ENCODE data around the gene SNRNP200.

- no peak for TF ChIP-seq CTCF (IDR thresholded peaks at IDR 0.05)
- TF ChIP-seq ZFP36 (IDR thresholded peaks at IDR 0.05; ENCODE audit: borderline replicate concordance, partially characterized antibody), result no peak
- TF ChIP-seq MAX (IDR thresholded peaks at IDR 0.05), result no peak
- TF ChIP-seq RAD21 (conservative IDR thresholded peaks at IDR 0.05 in 1 of 2, IDR thresholded peaks at IDR 0.05 in 1 of 2), result no peak
- no peak for TF ChIP-seq BCL3 (IDR thresholded peaks at IDR 0.05)
- no peak for TF ChIP-seq RCOR1 (IDR thresholded peaks at IDR 0.05; ENCODE audit: low read depth, low read length)
- no peak for TF ChIP-seq POLR2A (IDR thresholded peaks at IDR 0.05; ENCODE audit: low read length)
- no peak for TF ChIP-seq NFE2L2 (conservative IDR thresholded peaks at IDR 0.05; ENCODE audit: low read length)
- TF ChIP-seq PHF8 (IDR thresholded peaks at IDR 0.05; ENCODE audit: borderline replicate concordance, low read depth), result no peak
- no peak for TF ChIP-seq NPAS2 (CRISPR knock-in tag; IDR thresholded peaks at IDR 0.05; ENCODE audit: borderline replicate concordance)
- TF ChIP-seq CEBPB (IDR thresholded peaks at IDR 0.05), result no peak
Measured at GRCh38 chr2:96291751-96292150, 13.6 kb downstream of the SNRNP200 start.

All from A549 (cell line).